ENCODE data around the gene MEGF10. TPM values are rescaled to one million over a fixed set of nuclear protein-coding genes. Genes with fewer than 3 reads are reported as not detected.

MEGF10 gene
- total and polyA plus RNA-seq, 2 of the 8 experiments (the other 6 are each of a cell fraction or from before 2014, with no cell fraction given), result 38.2 to 53.1 TPM

DNA sequence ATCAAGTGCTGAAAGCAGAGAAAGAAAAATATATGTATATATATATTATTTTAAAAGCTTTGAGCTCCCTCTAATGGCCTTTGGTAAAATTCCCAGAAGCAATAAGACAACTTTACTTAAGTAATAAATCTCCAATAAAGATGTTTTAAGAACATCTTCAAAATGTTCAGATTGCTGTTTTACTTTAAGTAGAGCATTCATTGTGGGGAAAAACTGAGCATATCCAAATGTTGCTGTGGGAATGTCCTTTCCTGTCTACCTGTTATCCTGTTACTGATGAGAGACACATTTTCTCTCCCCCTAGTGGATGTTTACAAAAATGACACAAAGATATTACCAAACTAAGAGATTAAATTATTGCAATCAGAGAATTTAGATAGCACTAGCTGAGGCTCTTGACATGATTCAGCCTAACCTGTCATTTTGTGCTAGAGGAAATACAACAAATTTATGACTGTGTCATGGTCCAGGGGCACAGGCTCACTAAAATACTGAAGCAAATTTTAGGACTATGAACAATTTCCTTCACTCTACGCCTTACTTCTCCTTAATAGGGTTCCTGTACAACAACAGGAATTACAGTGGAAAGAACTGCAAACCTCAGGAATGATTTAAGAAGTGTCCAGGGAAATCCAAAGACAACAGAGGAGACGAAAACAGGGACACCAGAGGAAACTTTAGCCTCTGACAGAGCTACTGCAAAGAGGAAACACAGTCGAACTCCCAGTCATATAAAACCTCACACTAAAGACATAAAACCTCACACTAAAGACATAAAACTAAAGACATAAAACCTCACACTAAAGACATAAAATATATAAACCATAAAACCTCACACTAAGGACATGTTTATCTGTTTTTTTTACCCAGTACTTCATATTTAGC is 202.5 kb downstream of the MEGF10 start:
- no peaks in the 10 kb centered on the region for H3K79me1 ChIP-seq (ENCODE audit: low read depth, low read length)
- no peak overlapping the region for H3K56ac ChIP-seq (replicated peaks; ENCODE audit: insufficient read length, low read depth, low read length)
- H2AK5ac ChIP-seq (ENCODE audit: low read depth, low read length), result no peak overlapping the region
- no peak overlapping the region for H3K4me2 ChIP-seq (ENCODE audit: insufficient read depth in 1 of 2, low read depth in 2 of 2, low read length in 2 of 2)
- no peak overlapping the region for H3K4me3 ChIP-seq (ENCODE audit: extremely low read depth in 1 of 4, insufficient read depth in 2 of 4, low read depth in 3 of 4, low read length in 4 of 4)
- H3K4me1 ChIP-seq (replicated peaks in 1 of 4; ENCODE audit: control insufficient read depth in 3 of 4, insufficient read depth in 4 of 4, low read length in 3 of 4), result no peaks in the 10 kb centered on the region
- no peak overlapping the region for H2BK12ac ChIP-seq (ENCODE audit: low read depth, low read length)
- H3K79me2 ChIP-seq (ENCODE audit: control insufficient read depth in 1 of 2, insufficient read depth in 2 of 2, low read length in 2 of 2), result no peaks in the 10 kb centered on the region
- H3K27me3 ChIP-seq (replicated peaks in 1 of 4; ENCODE audit: control insufficient read depth in 3 of 4, extremely low read depth in 1 of 4, insufficient read depth in 3 of 4, low read length in 3 of 4), result no peaks in the 10 kb centered on the region
- no peaks in the 10 kb centered on the region for H3K23me2 ChIP-seq (ENCODE audit: low read depth, low read length)
- no peak overlapping the region for H3K9ac ChIP-seq (replicated peaks in 1 of 4; ENCODE audit: extremely low read depth in 1 of 4, low read depth in 3 of 4, low read length in 3 of 4)
- DNase-seq (ENCODE audit: low read depth in 1 of 2, low spot score in 2 of 2) (no peak), FAIRE-seq (no peak)
- H2AFZ ChIP-seq (ENCODE audit: low read length), result no peak overlapping the region
- H3K23ac ChIP-seq (ENCODE audit: insufficient read length), result no peak overlapping the region
- no peak overlapping the region for H3K14ac ChIP-seq (ENCODE audit: insufficient read length)
- no peak overlapping the region for H3K18ac ChIP-seq (ENCODE audit: extremely low read depth, low read length)
- H3K4ac ChIP-seq (replicated peaks; ENCODE audit: insufficient read length, low read depth, low read length), result no peak overlapping the region
- H2BK5ac ChIP-seq (ENCODE audit: low read depth, low read length), result no peak overlapping the region
- ChIA-PET CTCF (ENCODE audit: partially characterized antibody) (interaction anchor here (0.6 to 4.7 kb wide), 60 partner anchors 9 to 1793 kb away, joined by 3 to 38 read pairs (median 4); partner anchors contain the start of gene PRRC1), POLR2A (ENCODE audit: partially characterized antibody) (no interaction called here)
- H4K91ac ChIP-seq (replicated peaks; ENCODE audit: insufficient read length, low read length), result no peak overlapping the region
- H2BK15ac ChIP-seq (ENCODE audit: low read length), result no peak overlapping the region
- no peak overlapping the region for H2BK120ac ChIP-seq (replicated peaks; ENCODE audit: low read depth, low read length)
- no peak overlapping the region for H3K27ac ChIP-seq (ENCODE audit: low read depth, low read length)
- H2BK20ac ChIP-seq (ENCODE audit: low read length), result no peak overlapping the region
- H3K9me3 ChIP-seq (ENCODE audit: insufficient read depth in 2 of 2, low read depth in 1 of 2, low read length in 1 of 2), result peaks cover 9 to 12% of the 10 kb centered on the region in 2 experiments
- H4K8ac ChIP-seq (ENCODE audit: extremely low read depth, insufficient read depth, low read length), result no peak overlapping the region
- H3K36me3 ChIP-seq (ENCODE audit: control insufficient read depth in 2 of 4, insufficient read depth in 4 of 4, low read length in 3 of 4), result no peaks in the 10 kb centered on the region
- 81% methylated on average over 3 of the region's 3 CpGs; no CpG with 5 or more reads in 1 of the 2 experiments for WGBS, 2 experiments (ENCODE audit: extremely low coverage in 1 of 2, insufficient coverage in 1 of 2, insufficient read length in 1 of 2, insufficient replicate concordance in 2 of 2, low coverage in 1 of 2, low lambda C conversion rate in 2 of 2, missing lambda C conversion rate in 1 of 2)
- H4K20me1 ChIP-seq (replicated peaks in 1 of 2; ENCODE audit: control insufficient read depth in 1 of 2, insufficient read depth in 2 of 2, low read length in 2 of 2), result no peaks in the 10 kb centered on the region
- H4K5ac ChIP-seq (ENCODE audit: insufficient read length, low read depth, low read length), result no peak overlapping the region
- no peak for TF ChIP-seq GTF2F1 (IDR thresholded peaks at IDR 0.05; ENCODE audit: borderline replicate concordance, low read depth, low read length)
- TF ChIP-seq POU5F1 (IDR thresholded peaks at IDR 0.05; ENCODE audit: low read depth, low read length), result no peak
- no peak for TF ChIP-seq USF2 (IDR thresholded peaks at IDR 0.05; ENCODE audit: low read length)
- no peak for TF ChIP-seq MAX (IDR thresholded peaks at IDR 0.05)
- peak; percentile 41 to 42; a peak in 3 of 4 replicates for TF ChIP-seq RAD21 (IDR thresholded peaks at IDR 0.05 in 1 of 2, conservative IDR thresholded peaks at IDR 0.05 in 1 of 2; ENCODE audit: low read depth in 2 of 2, low read length in 2 of 2)
- TF ChIP-seq TEAD4 (IDR thresholded peaks at IDR 0.05; ENCODE audit: low read depth, low read length), result no peak
- TF ChIP-seq EGR1 (IDR thresholded peaks at IDR 0.05; ENCODE audit: borderline replicate concordance, low read depth, low read length), result no peak

Data from H1 (cell line).